DND-41 (cell line): ENCODE results near the gene SHISA6.

Experiments
- ATAC-seq: fragments of 200-7000 bp; cut with Tn5 transposase; 3 replicates; pipeline ENCODE4 v1.9.1; 2021; ENCODE audit warnings: low read depth; ENCODE audit not compliant: insufficient read depth
- DNase-seq: peaks from one replicate; pipeline ENCODE4 v3.0.0-alpha.2; 2020
- H2AFZ ChIP-seq: 2 replicates; pipeline ENCODE4 v1.6.0; 2012; ENCODE audit warnings: low read depth, low read length
- H3K27ac ChIP-seq: 2 replicates; pipeline ENCODE4 v1.5.1; 2012; ENCODE audit warnings: low read length, inconsistent platforms
- H3K27me3 ChIP-seq: fragments of 200-600 bp; sonication (generic); 2 replicates; pipeline ENCODE4 v1.6.0; 2012; ENCODE audit warnings: low read length, mild to moderate bottlenecking, inconsistent platforms; ENCODE audit not compliant: insufficient read depth, poor library complexity
- H3K36me3 ChIP-seq: 2 replicates; pipeline ENCODE4 v1.5.1; 2012; ENCODE audit warnings: low read length, inconsistent platforms; ENCODE audit not compliant: insufficient read depth
- H3K4me1 ChIP-seq: 2 replicates; pipeline ENCODE4 v1.5.1; 2012; ENCODE audit warnings: mild to moderate bottlenecking, low read length; ENCODE audit not compliant: insufficient read depth
- H3K4me2 ChIP-seq: 2 replicates; pipeline ENCODE4 v1.6.0; 2012; ENCODE audit warnings: mild to moderate bottlenecking, moderate library complexity, low read length, inconsistent platforms; ENCODE audit not compliant: insufficient read depth
- H3K4me3 ChIP-seq, 2 experiments: fragments of 200-600 bp in 1 of 2; shearing (Covaris generic) in 1 of 2; 2 replicates each; pipeline ENCODE4 v1.5.1; 2012 to 2016; ENCODE audit warnings: inconsistent platforms in 2 of 2, low read length in 2 of 2, mild to moderate bottlenecking in 2 of 2, low read depth in 1 of 2, moderate library complexity in 1 of 2
- H3K79me2 ChIP-seq: 2 replicates; pipeline ENCODE4 v1.6.0; 2012; ENCODE audit warnings: low read length, inconsistent platforms; ENCODE audit not compliant: insufficient read depth
- H3K9ac ChIP-seq: 2 replicates; pipeline ENCODE4 v1.6.0; 2012; ENCODE audit warnings: low read depth, mild to moderate bottlenecking, inconsistent platforms, low read length, moderate library complexity
- H3K9me3 ChIP-seq: 2 replicates; pipeline ENCODE4 v1.5.1; 2012; ENCODE audit warnings: low read length, moderate library complexity, mild to moderate bottlenecking, inconsistent platforms; ENCODE audit not compliant: insufficient read depth, severe bottlenecking
- H4K20me1 ChIP-seq: 2 replicates; pipeline ENCODE4 v1.6.0; 2012; ENCODE audit warnings: low read length; ENCODE audit not compliant: insufficient read depth
- CTCF ChIP-seq: IDR thresholded peaks from 2 replicates; pipeline ENCODE4 v1.5.1; 2012; ENCODE audit warnings: borderline replicate concordance, low read length, moderate library complexity, mild to moderate bottlenecking; ENCODE audit not compliant: poor library complexity, severe bottlenecking; ENCODE audit errors: extremely low read depth
- EZH2 ChIP-seq: IDR thresholded peaks from 3 replicates; pipeline ENCODE4 v1.6.1; 2012; ENCODE audit warnings: borderline replicate concordance, low read depth, mild to moderate bottlenecking, moderate library complexity, low read length, inconsistent platforms; ENCODE audit not compliant: severe bottlenecking

Gene SHISA6

DNA sequence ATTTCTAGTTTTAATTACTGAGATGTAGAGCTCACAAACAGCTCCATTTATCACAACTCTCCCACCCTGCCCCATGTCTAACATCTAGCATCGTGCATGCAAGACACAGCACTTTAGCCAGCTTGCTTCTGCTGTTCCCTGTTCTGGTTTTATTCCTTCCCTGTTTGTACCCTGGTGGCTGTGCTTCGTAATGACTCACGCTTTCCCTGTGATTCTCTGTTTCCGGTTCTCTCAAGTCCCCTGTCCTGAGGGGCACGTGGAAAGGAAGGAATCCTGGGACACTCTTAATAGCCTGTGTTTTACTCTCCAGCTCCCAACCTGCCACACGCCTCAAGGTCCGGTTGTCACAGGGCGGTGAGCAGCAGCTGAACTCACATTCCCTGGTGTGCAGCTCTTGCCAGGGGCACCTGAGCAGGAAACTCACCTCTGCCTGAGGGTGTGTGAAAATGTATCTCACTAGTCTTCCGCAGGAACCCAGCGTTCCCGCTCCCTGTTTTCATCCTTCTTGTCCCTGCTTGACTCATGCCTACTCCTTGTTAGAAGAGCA lies 10.6 kb downstream of the SHISA6 start:
- Histone ChIP-seq H3K4me2 (no peak overlapping the region), H2AFZ (no peak overlapping the region), H4K20me1 (no peaks in the 10 kb centered on the region), H3K27ac (no peak overlapping the region), H3K9me3 (no peaks in the 10 kb centered on the region), H3K79me2 (no peaks in the 10 kb centered on the region), H3K9ac (no peak overlapping the region), H3K27me3 (no peaks in the 10 kb centered on the region), H3K36me3 (no peaks in the 10 kb centered on the region), H3K4me3 (no peak overlapping the region), H3K4me1 (no peaks in the 10 kb centered on the region)
- DNase-seq (no peak), ATAC-seq (no peak)
- no peak for TF ChIP-seq EZH2
- TF ChIP-seq CTCF: no peak

DNA sequence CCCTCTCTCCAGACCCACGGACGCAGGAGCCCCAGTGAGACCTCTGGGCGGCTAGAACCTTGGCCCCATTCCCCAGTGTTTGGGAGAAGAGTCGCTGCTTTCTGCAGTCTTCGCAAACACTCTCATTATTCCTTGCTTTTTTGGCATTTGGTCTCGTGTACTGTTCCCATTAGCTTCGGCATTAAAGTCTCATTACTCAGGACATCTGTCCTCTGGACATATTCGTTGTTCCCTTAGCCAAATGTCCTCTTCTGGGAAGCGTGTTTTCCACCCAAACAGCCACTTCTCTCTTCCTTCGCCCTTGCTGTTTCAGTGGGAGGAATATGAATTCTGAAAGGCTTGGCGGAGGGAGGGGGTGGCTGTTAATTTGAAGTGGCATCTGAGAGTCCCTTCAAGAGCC lies 11.1 kb downstream of the SHISA6 start:
- Histone ChIP-seq H3K9me3 (no peaks in the 10 kb centered on the region), H3K36me3 (no peaks in the 10 kb centered on the region)
- ATAC-seq: no peak

GRCh38 chr17:11256877-11257276 lies 15.9 kb downstream of the SHISA6 start:
- Histone ChIP-seq H3K79me2 (no peaks in the 10 kb centered on the region), H3K4me1 (no peaks in the 10 kb centered on the region), H3K4me3 (no peak overlapping the region), H2AFZ (no peak overlapping the region), H3K9me3 (no peaks in the 10 kb centered on the region), H3K27me3 (no peaks in the 10 kb centered on the region), H3K36me3 (no peaks in the 10 kb centered on the region), H3K9ac (no peak overlapping the region), H3K27ac (no peak overlapping the region), H3K4me2 (no peak overlapping the region), H4K20me1 (no peaks in the 10 kb centered on the region)
- DNase-seq: no peak
- no peak for TF ChIP-seq CTCF
- no peak for TF ChIP-seq EZH2
- ATAC-seq: no peak

More for the DNA sequence above, 11.1 kb downstream of the SHISA6 start:
- no peak overlapping the region for H3K4me2 ChIP-seq
- H3K4me1 ChIP-seq: no peaks in the 10 kb centered on the region
- no peaks in the 10 kb centered on the region for H3K27me3 ChIP-seq
- no peak overlapping the region for H3K4me3 ChIP-seq
- H3K9ac ChIP-seq: no peak overlapping the region
- H3K27ac ChIP-seq: no peak overlapping the region
- no peaks in the 10 kb centered on the region for H3K79me2 ChIP-seq
- no peaks in the 10 kb centered on the region for H4K20me1 ChIP-seq
- TF ChIP-seq EZH2: no peak
- no peak for TF ChIP-seq CTCF
- no peak overlapping the region for H2AFZ ChIP-seq
- DNase-seq: no peak
